Measurements from ENCODE around the gene SLAMF1. TPM values are rescaled to one million over a fixed set of nuclear protein-coding genes. Genes with fewer than 3 reads are reported as not detected.
"Not testable (repeated sequence)": the region's sequence is repeated elsewhere in the genome, so short reads cannot be mapped to it uniquely, and the experiment has no call there.

Gene SLAMF1
- total RNA-seq, 6 experiments from 2014 or later = not detected

DNA sequence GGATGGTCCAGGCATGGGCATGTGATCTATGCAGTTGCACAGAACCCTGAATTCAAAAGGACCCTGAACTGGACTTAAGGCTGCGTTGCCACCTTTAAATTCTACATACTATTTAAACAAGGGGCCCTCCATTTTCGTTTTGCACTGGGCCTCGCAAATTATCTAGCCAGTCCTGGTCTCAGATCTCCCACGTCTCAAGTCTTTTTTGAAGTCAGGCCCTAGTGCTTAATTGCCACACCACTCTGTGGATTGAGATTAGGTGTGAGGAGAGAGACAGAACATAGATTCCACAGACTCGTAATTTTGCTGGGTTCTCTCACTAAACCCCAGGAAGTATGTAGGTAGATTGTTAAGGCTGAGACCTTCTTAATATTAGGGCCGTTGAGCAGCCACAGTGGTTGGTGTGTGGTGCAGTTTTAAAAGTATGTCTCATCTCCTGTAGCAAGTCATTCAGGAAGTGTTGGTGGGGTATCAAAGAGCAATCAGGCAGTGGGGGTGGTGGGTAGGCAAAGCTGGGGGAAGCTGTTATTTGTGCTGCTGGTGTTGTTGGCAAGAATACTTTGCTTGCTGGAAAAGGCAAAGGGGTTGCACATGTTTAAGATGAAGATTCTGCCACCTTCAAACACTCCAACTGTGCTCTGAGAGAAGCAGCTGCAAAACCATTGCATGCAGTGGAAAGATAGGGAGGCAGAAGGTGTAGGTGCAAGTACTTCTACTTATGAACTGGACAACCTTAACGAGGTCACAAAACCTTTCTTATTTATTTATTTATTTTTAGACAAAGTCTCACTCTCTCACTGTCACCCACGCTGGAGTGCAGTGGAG lies 78.8 kb downstream of the SLAMF1 start:
- H3K4me3 Mint-ChIP-seq = no peak overlapping the region
- TF ChIP-seq, protein P1, sequence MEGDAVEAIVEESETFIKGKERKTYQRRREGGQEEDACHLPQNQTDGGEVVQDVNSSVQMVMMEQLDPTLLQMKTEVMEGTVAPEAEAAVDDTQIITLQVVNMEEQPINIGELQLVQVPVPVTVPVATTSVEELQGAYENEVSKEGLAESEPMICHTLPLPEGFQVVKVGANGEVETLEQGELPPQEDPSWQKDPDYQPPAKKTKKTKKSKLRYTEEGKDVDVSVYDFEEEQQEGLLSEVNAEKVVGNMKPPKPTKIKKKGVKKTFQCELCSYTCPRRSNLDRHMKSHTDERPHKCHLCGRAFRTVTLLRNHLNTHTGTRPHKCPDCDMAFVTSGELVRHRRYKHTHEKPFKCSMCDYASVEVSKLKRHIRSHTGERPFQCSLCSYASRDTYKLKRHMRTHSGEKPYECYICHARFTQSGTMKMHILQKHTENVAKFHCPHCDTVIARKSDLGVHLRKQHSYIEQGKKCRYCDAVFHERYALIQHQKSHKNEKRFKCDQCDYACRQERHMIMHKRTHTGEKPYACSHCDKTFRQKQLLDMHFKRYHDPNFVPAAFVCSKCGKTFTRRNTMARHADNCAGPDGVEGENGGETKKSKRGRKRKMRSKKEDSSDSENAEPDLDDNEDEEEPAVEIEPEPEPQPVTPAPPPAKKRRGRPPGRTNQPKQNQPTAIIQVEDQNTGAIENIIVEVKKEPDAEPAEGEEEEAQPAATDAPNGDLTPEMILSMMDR (IDR thresholded peaks at IDR 0.05) = no peak
- H3K36me3 Mint-ChIP-seq (ENCODE audit: low read depth) = no peaks in the 10 kb centered on the region
- no peak overlapping the region for H3K27ac Mint-ChIP-seq
- no peaks in the 10 kb centered on the region for H3K27me3 Mint-ChIP-seq (ENCODE audit: insufficient read depth)
- no peak for DNase-seq
- H3K9me3 Mint-ChIP-seq = 0 out of 2 replicates have a peak, but pooled peaks cover 5% of the 10 kb centered on the region
- H3K4me1 Mint-ChIP-seq (ENCODE audit: low read depth) = no peaks in the 10 kb centered on the region

DNA sequence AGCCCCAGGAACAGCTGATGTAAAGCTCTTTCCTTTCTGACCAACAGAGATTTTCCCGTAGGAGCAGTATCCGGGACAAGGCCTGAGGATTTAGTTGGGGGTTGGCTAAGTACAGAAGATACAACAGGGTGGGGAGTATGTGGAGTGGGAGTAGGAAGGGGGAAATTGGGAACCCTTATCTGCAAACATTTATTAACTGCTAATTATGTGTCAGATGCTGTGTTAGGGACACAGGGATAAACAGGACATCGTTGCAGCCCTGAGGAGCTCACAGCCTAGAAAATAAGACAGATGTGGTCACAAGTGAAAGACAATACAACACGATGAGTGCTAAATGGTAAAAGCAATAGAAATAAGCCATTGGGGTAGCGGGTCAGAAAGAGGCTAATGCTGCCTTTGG lies 79.5 kb downstream of the SLAMF1 start:
- no peak overlapping the region for H3K27ac Mint-ChIP-seq
- TF ChIP-seq, protein P1 (IDR thresholded peaks at IDR 0.05) = no peak
- no peak for DNase-seq
- H3K36me3 Mint-ChIP-seq (ENCODE audit: low read depth) = no peaks in the 10 kb centered on the region
- H3K4me3 Mint-ChIP-seq = no peak overlapping the region
- 0 out of 2 replicates have a peak, but pooled peaks cover 5% of the 10 kb centered on the region for H3K9me3 Mint-ChIP-seq
- no peaks in the 10 kb centered on the region for H3K27me3 Mint-ChIP-seq (ENCODE audit: insufficient read depth)
- no peaks in the 10 kb centered on the region for H3K4me1 Mint-ChIP-seq (ENCODE audit: low read depth)

DNA sequence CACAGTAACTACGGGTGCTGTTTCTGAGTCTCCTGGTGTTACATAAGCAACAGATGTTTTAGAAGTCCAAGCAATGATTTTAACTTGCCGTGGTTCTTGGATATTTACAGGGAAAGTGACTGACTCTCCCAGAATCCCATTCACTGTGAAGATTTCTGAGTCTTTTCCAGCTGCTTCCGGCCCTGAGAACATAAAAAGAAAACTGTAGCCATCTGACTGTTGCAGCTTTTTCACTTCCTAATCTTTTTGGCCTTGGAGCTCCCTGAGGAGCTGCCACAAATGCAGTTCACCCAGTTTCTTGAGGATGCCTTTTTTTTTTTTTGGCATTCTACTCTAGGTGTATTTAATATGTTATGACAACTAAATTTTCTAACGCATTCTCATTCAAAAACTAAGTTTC lies 81.3 kb downstream of the SLAMF1 start:
- Mint-ChIP-seq H3K9me3 (no peaks in the 10 kb centered on the region), H3K27ac (no peak overlapping the region), H3K36me3 (ENCODE audit: low read depth) (no peaks in the 10 kb centered on the region), H3K27me3 (ENCODE audit: insufficient read depth) (peaks cover under 1% of the 10 kb centered on the region; the same call in 1 of the 2 replicates), H3K4me1 (ENCODE audit: low read depth) (no peaks in the 10 kb centered on the region), H3K4me3 (no peak overlapping the region)
- DNase-seq = no peak
- TF ChIP-seq, protein P1 (IDR thresholded peaks at IDR 0.05) = no peak

DNA sequence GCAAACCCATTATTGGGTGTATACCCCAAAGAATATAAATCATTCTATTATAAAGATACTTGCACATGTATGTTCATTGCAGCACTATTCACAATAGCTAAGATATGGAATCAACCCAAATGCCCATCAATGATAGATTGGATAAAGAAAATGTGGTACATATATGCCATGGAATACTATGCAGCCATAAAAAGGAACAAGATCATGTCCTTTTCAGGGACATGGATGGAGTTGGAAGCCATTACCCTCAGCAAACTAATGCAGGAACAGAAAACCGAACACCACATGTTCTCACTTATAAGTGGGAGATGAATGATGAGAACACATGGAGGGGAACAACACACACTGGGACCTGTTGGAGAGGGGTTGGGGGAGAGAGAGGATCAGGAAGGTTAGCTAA lies 83.6 kb downstream of the SLAMF1 start:
- not testable (repeated sequence) for H3K9me3 Mint-ChIP-seq; H3K36me3 Mint-ChIP-seq (ENCODE audit: low read depth); H3K4me3 Mint-ChIP-seq; DNase-seq; H3K4me1 Mint-ChIP-seq (ENCODE audit: low read depth); H3K27ac Mint-ChIP-seq; H3K27me3 Mint-ChIP-seq (ENCODE audit: insufficient read depth)

DNA sequence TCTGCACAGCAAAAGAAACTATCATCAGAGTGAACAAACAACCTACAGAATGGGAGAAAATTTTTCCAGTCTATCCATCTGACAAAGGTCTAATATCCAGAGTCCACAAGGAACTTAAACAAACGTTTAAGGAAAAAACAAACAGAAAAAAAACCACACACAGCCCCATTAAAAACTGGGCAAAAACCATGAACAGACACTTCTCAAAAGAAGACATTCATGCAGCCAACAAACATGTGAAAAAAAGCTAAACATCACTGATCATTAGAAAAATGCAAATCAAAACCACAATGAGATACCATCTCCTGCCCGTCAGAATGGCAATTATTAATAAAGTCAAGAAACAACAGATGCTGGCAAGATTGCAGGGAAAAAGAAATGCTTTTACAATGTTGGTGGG lies 84.1 kb downstream of the SLAMF1 start:
- H3K4me1 Mint-ChIP-seq (ENCODE audit: low read depth); H3K27me3 Mint-ChIP-seq (ENCODE audit: insufficient read depth); H3K4me3 Mint-ChIP-seq; H3K9me3 Mint-ChIP-seq; H3K27ac Mint-ChIP-seq; DNase-seq; H3K36me3 Mint-ChIP-seq (ENCODE audit: low read depth): not testable (repeated sequence)

DNA sequence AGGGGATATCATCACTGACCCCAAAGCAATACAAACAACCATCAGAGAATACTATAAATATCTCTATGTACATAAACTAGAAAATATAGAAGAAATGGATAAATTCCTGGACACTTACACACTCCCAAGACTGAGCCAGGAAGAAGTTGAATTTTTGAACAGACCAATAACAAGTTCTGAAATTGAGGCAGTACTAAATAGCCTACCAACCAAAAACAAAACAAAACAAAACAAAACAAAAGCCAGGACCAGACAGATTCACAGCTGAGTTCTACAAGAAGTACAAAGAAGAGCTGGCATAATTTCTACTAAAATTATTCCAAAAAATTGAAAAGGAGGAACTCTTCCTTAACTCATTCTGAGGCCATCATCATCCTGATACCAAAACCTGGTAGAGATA lies 86.0 kb downstream of the SLAMF1 start:
- no peak for DNase-seq
- Mint-ChIP-seq H3K36me3 (ENCODE audit: low read depth) (no peaks in the 10 kb centered on the region), H3K27ac (no peak overlapping the region), H3K27me3 (ENCODE audit: insufficient read depth) (peaks cover 2% of the 10 kb centered on the region; the same call in 1 of the 2 replicates), H3K4me3 (no peak overlapping the region), H3K9me3 (no peaks in the 10 kb centered on the region), H3K4me1 (ENCODE audit: low read depth) (no peaks in the 10 kb centered on the region)
- TF ChIP-seq, protein P1 (IDR thresholded peaks at IDR 0.05) = no peak
